Inferior parietal cortex (tissue), 1 donor: ENCODE data around the gene RAB22A.
"Not testable (repeated sequence)": the region's sequence is repeated elsewhere in the genome, so short reads cannot be mapped to it uniquely, and the experiment has no call there.

Experiments used
- DNase-seq: peaks from one replicate; pipeline ENCODE4 v3.0.0-alpha.2; 2016; ENCODE audit errors: extremely low spot score

RAB22A gene

GRCh38 chr20:58414786-58415185 lies 105.3 kb downstream of the RAB22A start:
- not testable (repeated sequence) for DNase-seq

- no peak for DNase-seq
Observed at GRCh38 chr20:58416057-58416456, 106.5 kb downstream of the RAB22A start.

GRCh38 chr20:58416835-58417234 lies 107.3 kb downstream of the RAB22A start:
- no peak for DNase-seq
